Fibroblast of lung (primary cell): ENCODE data around the gene STOML1.

Experiments used
- EZH2 ChIP-seq: IDR thresholded peaks from 2 replicates; pipeline ENCODE4 v1.5.1; 2012; ENCODE audit warnings: low read length, control low read depth, mild to moderate bottlenecking; ENCODE audit errors: missing control alignments
- TF ChIP-seq, protein P1 (sequence below), 2 donors: IDR thresholded peaks in 1 of 2; conservative IDR thresholded peaks in 1 of 2; 1 replicate in 1 of 2; 2 replicates in 1 of 2; pipeline ENCODE4 v1.5.1; 2011 to 2012; ENCODE audit warnings: low read length in 2 of 2, control low read depth in 1 of 2, inconsistent platforms in 1 of 2, low read depth in 1 of 2, mild to moderate bottlenecking in 1 of 2

- no peak for TF ChIP-seq EZH2
- TF ChIP-seq, protein P1, sequence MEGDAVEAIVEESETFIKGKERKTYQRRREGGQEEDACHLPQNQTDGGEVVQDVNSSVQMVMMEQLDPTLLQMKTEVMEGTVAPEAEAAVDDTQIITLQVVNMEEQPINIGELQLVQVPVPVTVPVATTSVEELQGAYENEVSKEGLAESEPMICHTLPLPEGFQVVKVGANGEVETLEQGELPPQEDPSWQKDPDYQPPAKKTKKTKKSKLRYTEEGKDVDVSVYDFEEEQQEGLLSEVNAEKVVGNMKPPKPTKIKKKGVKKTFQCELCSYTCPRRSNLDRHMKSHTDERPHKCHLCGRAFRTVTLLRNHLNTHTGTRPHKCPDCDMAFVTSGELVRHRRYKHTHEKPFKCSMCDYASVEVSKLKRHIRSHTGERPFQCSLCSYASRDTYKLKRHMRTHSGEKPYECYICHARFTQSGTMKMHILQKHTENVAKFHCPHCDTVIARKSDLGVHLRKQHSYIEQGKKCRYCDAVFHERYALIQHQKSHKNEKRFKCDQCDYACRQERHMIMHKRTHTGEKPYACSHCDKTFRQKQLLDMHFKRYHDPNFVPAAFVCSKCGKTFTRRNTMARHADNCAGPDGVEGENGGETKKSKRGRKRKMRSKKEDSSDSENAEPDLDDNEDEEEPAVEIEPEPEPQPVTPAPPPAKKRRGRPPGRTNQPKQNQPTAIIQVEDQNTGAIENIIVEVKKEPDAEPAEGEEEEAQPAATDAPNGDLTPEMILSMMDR (conservative IDR thresholded peaks at IDR 0.05 in 1 of 2, IDR thresholded peaks at IDR 0.05 in 1 of 2; ENCODE audit: low read depth in 1 of 2, low read length in 2 of 2): no peak
Observed at GRCh38 chr15:74024687-74025086, 32.6 kb upstream of the STOML1 start.
